H1 (cell line): Measurements from ENCODE around the gene GMPR.

Experiments used
- KDM1A ChIP-seq: fragments of 200-600, 300-600 bp; sonication (generic); IDR thresholded peaks from 2 replicates; pipeline ENCODE4 v1.7.1; 2016; ENCODE audit warnings: mild to moderate bottlenecking, low read length, borderline replicate concordance
- MAX ChIP-seq: IDR thresholded peaks from 2 replicates; pipeline ENCODE4 v1.6.1; 2012; ENCODE audit warnings: inconsistent platforms
- RAD21 ChIP-seq, 2 experiments: IDR thresholded peaks in 1 of 2; conservative IDR thresholded peaks in 1 of 2; 2 replicates each; pipeline ENCODE4 v1.6.1; 2011; ENCODE audit warnings: low read depth in 2 of 2, low read length in 2 of 2, improper control_type of control experiment in 1 of 2, inconsistent platforms in 1 of 2, mild to moderate bottlenecking in 1 of 2, moderate library complexity in 1 of 2
- SIN3A ChIP-seq, 2 experiments: IDR thresholded peaks in 1 of 2; conservative IDR thresholded peaks in 1 of 2; 2 replicates each; pipeline ENCODE4 v1.6.1; 2011 to 2012; ENCODE audit warnings: low read length in 2 of 2, improper control_type of control experiment in 1 of 2, low read depth in 1 of 2, mild to moderate bottlenecking in 1 of 2
- SP2 ChIP-seq: IDR thresholded peaks from 2 replicates; pipeline ENCODE4 v1.6.1; 2012; ENCODE audit warnings: mild to moderate bottlenecking, low read length, inconsistent platforms
- TF ChIP-seq, protein P1 (sequence below), 3 experiments: IDR thresholded peaks; 1 replicate in 2 of 3; 2 replicates in 1 of 3; pipeline versions ENCODE4 v1.5.1 to v1.6.1; 2011; ENCODE audit warnings: low read length in 3 of 3, mild to moderate bottlenecking in 3 of 3, inconsistent platforms in 2 of 3, low read depth in 1 of 3, moderate library complexity in 1 of 3; ENCODE audit not compliant: insufficient read depth in 1 of 3; ENCODE audit errors: control extremely low read depth in 1 of 3

DNA sequence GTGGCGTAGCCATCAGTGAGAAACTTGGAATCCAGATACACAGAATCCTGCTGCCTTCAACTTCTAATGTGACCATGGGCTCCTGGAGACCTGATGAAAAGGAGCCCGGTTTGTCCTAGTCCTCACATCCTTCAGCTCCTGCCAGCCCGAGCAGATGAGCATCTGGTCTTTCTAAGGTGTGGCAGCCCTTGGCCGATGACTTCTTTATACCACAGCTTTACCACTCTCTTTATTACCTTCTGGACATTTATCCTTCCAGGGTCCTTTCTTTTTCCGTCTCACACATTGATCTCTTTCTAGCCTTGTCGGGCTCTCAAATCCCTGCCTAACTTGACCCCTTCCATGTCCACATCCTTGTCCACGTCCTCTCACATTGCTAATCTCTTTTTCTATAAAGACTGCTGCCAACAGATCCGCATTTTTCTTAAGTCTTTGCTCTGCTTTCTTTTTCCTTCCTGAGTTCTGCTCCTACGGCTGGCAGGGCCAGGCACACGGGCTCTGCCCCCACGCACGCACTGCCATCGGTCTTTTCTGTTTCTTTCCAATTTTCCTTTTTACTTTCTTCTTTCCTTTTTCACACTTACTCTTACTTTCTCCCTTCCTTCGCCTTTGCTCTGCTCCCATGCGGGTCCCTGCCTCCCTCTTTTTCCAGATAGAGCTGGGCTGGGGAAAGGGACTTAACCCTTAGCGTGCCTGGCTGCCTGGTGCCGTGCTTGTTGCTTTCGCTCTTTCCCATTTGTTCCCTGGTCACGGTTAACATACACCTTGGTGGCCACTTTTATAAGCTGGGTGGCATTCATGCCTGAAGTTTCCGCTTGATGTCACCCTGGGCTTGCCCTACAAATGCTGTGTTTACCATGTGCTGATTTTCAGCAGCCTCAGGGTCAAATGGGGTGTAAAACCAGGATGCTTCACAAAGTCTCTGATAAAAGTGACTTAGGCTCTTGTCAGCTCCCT, 9.4 kb upstream of the GMPR start:
- TF ChIP-seq MAX (no peak), SIN3A (conservative IDR thresholded peaks at IDR 0.05 in 1 of 2, IDR thresholded peaks at IDR 0.05 in 1 of 2; ENCODE audit: low read depth in 1 of 2, low read length in 2 of 2) (no peak), KDM1A (no peak), RAD21 (IDR thresholded peaks at IDR 0.05 in 1 of 2, conservative IDR thresholded peaks at IDR 0.05 in 1 of 2; ENCODE audit: low read depth in 2 of 2, low read length in 2 of 2) (no peak), SP2 (no peak)
- TF ChIP-seq, protein P1, sequence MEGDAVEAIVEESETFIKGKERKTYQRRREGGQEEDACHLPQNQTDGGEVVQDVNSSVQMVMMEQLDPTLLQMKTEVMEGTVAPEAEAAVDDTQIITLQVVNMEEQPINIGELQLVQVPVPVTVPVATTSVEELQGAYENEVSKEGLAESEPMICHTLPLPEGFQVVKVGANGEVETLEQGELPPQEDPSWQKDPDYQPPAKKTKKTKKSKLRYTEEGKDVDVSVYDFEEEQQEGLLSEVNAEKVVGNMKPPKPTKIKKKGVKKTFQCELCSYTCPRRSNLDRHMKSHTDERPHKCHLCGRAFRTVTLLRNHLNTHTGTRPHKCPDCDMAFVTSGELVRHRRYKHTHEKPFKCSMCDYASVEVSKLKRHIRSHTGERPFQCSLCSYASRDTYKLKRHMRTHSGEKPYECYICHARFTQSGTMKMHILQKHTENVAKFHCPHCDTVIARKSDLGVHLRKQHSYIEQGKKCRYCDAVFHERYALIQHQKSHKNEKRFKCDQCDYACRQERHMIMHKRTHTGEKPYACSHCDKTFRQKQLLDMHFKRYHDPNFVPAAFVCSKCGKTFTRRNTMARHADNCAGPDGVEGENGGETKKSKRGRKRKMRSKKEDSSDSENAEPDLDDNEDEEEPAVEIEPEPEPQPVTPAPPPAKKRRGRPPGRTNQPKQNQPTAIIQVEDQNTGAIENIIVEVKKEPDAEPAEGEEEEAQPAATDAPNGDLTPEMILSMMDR (IDR thresholded peaks at IDR 0.05; ENCODE audit: control extremely low read depth in 1 of 3, insufficient read depth in 1 of 3, low read depth in 1 of 3, low read length in 3 of 3) = no peak
